GF-D8 (cell line): ENCODE results near the gene ONECUT1.
"Not testable (repeated sequence)": the region's sequence is repeated elsewhere in the genome, so short reads cannot be mapped to it uniquely, and the experiment has no call there.

Experiments
- DNase-seq: peaks from one replicate; lab custom pipeline; 2025; lab: John Stamatoyannopoulos, UW

The ONECUT1 gene

DNA sequence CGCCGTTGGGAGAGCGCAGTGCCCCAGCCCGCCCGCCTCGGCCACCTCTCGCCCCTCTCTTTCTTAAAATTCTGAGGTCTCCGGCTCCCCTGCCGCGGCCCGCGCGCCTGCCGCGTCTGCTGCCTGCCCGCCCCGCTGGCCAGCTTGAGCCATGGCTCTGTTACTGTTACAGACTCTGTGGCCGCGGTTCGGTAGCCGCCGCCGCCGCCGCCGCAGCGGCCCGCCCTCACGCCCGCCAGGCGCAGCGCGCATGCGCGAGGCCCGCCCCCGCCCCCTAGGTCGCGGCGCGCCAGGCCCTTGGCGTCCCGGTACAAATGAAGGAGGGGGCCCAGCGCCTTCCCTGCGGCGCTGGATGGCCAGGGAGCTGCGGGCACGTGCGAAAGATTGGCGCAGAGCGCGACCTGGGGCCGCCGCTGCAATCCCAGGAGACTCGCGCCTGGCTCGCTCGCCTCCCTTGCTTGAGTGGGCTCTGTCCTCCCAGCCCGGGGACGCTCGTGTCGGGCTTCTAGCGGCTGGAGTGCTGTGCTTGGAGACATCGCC lies at the start of gene ONECUT1:
TSS of gene ONECUT1 (minus strand) at position 168 of the 540 bp plus-strand sequence. CDS start 452 bp downstream, outside the sequence.
- no peak for DNase-seq

DNA sequence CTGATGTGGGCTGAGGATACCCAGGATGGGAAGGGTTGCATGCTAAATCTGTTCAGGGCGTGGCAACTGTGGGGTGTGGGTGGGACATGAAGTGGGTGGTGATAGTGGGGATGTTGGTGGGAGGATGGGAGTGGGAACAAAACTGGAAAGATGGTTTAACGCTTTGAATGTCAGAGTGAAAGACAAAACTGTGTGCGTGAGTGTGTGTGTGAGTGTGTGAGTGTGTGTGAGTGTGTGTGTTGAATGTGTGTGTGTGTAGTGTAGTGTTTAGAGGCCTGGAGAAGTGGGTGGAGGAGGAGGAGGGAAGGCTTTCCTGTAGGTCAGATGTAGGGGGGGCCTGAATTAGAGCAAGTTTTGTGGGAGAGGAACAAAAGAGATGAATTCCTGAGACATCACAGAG lies 44.2 kb upstream of the ONECUT1 start:
- no peak for DNase-seq

DNA sequence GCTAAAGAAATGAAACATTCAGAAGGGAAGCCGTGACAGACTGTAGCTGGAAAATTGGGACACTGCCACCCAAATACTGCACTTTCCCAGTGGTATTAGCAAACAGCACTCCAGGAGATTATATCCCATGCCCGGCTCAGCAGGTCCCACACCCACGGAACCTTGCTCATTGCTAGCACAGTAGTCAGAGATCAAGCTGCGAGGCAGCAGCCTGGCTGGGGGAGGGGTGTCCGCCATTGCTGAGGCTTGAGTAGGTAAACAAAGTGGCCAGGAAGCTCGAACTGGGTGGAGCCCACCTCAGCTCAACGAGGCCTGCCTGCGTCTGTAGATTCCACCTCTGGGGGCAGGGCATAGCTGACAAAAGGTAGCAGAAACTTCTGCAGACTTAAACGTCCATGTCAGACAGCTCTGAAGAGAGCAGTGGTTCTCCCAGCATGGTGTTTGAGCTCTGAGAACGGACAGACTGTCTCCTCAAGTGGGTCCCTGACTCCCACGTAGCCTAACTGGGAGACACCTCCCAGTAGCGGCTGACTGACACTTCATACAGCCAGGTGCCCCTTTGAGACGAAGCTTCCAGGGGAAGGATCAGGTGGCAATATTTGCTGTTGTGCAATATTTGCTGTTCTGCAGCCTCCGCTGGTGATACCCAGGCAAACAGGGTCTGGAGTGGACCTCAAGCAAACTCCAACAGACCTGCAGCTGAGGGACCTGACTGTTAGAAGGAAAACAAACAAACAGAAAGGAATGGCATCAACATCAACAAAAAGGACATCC lies 34.2 kb upstream of the ONECUT1 start:
- not testable (repeated sequence) for DNase-seq

DNA sequence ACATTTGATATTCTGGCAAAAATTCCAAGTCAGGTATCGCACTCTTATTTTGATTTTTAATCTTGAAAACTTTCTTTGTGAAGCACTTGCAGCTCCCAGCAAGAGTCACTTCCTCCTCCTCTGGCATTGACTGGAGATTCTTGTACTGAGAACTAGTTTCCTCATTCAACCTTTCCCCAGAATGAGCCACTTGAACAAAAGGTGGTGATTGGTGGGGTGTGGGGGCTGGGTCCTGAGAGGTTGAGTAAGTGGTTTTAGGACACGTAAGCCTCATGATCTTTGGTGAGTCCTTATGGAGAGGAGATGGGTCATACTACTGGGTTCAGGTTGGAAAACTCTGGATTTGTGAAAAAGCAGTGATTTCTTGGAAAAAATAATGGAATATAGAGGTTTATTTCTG lies 32.3 kb upstream of the ONECUT1 start:
- no peak for DNase-seq

DNA sequence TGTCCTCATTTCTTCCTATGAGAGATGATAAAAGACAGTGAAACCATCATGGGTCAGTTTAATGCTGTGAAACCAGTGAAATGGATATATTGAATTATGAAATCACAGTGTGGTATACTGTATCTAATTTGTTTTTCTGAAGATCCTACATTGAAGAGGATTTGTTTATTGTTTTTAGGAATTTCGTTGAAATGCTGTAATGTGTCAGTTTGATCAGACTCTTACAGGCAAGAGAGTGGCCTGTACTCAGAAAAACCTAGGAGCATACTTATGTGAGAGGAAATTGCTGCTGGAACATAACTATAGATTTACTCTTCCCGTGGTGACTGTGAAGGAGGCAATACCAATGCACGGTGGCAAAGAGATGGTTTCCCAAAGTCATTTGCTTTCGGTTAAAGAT lies 29.1 kb upstream of the ONECUT1 start:
- DNase-seq = no peak

DNA sequence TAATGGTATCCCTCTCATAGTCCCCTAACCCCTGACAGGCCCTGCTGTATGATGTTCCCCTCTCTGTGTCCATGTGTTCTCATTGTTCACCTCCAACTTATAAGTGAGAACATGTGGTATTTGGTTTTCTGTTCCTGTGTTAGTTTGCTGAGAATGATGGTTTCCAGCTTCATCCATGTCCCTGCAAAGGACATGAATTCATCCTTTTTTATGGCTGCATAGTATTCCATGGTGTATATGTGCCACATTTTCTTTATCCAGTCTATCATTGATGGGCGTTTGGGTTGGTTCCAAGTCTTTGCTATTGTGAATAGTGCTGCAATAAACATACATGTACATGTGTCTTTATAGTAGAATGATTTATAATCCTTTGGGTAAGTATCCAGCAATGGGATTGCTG lies 25.8 kb upstream of the ONECUT1 start:
- DNase-seq = not testable (repeated sequence)

DNA sequence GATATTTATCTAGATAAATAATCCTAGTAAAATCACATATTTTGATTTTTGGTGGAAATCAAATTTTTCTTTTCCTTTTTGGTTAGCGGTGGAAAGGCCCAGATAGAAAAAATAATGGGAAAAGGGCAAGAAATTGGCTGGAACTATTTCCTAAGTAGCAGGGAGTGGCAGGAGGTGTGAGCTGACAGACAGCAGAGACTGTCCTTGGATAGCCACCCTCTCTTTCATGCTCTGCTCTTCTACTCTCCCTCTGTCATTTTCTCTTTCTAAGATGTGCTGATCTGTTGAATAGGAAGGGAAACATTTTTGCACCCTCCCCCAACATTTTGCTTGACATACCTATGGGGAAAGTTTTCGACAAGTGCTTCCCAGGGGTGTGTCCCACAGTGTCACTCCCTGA lies 18.9 kb upstream of the ONECUT1 start:
- no peak for DNase-seq

DNA sequence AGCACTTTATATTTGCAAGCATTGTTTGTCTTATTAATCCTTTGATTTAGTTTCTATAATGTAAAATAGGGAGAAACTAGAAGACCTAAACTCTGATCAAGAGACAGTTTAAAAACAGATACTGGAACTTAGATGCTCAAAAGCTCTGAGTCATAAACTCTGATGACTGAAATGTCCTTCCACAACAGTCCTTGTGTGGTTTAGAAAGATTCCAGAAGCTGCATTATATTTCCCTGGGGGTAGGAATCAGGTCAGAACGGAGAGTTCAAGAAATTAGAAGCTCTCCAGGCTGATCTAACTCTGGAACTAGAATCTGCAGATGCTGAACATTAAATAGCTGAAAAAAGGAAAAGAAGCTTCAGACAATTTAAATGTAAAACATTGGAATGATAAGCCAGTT lies 18.3 kb upstream of the ONECUT1 start:
- no peak for DNase-seq

DNA sequence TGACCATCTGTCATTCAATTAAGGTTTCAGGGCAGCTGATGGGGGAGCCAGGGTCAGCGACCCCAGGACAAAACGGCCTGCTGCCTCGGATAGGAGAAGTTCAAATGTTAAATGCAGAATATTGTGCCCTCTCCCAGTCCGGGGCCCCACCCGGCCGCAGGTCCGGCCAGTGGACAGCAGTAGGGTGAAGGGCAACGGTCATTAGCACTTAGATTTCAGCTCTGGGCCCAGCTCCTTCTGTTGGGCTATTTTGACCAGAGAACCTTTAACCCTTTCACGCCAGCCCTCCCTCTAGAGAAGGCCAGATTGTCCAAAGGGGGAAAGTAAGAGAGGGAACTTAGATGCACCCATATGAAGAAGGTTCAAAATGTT lies 16.1 kb upstream of the ONECUT1 start:
- DNase-seq = no peak

DNA sequence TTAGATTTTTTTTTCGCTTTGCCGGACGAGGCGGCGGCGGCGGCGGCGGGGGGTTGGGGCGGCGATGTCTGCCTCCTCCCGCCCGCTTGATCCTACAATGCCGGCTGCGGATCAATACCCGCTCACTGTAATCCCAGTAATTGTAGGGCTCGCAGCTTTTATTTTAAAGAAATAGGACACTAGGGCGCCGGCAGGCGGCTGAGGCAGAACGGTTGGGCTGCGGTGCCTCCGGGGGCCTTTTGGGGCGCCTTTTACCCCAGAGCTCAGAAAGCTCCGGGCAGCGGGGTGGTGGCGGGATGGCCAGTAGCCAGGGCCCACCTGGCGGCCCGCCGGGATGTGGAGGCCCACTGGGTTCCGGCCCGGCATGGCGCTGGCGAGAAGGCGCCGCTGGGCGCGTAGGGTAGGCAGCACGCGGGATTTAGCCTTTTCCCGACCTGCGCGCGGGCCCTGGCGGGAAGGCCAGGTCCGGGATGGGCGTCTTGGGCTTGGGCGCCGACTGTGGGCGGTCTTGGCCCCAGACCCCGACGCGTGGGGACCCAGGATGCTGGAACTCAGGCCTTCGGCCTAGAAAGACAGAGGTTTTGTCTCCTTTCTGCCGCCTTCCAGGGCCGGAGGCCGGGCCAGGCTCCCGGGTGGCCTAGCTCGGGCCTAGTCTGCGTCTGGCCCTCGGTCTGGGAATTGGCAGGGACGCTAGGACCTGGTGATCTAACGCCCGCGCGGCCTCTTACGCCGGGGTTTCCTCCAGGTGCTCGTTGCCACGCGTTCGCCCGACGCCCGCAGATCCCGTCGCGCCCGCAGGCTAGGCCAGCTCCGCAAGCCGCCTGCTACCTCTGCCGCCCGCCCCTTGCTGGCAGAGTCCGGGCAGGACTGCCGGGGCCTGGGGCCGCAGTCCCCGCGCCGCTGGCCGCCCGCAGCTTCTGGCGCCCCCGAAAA lies 15.5 kb upstream of the ONECUT1 start:
- no peak for DNase-seq

DNA sequence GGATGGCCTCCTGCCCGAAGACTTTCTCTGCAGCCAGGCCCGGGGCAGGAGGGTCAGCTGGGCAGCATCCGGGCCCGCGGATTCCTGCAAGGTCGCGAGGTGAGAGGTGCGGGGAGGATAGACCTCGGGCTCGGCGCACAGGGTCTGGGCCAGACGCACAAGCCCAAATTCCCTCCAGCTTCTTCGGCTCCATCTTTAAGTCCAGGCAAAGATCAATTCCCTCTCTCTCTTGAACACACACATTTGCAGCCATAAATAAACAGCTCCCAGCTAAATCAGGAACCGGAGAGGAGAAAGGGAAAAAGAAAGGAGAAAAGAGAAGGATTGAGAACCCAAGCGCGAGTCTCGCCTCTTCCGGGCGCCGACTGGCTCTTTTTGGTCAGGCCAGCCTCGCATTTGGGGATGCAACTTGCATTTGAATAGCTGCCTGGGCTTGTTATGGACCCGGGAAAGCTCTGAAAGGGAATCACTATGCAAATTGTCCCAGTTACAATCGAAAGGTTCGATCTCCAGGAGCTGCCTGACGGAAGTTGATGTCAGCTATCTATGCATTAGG lies 14.5 kb upstream of the ONECUT1 start:
- no peak for DNase-seq

DNA sequence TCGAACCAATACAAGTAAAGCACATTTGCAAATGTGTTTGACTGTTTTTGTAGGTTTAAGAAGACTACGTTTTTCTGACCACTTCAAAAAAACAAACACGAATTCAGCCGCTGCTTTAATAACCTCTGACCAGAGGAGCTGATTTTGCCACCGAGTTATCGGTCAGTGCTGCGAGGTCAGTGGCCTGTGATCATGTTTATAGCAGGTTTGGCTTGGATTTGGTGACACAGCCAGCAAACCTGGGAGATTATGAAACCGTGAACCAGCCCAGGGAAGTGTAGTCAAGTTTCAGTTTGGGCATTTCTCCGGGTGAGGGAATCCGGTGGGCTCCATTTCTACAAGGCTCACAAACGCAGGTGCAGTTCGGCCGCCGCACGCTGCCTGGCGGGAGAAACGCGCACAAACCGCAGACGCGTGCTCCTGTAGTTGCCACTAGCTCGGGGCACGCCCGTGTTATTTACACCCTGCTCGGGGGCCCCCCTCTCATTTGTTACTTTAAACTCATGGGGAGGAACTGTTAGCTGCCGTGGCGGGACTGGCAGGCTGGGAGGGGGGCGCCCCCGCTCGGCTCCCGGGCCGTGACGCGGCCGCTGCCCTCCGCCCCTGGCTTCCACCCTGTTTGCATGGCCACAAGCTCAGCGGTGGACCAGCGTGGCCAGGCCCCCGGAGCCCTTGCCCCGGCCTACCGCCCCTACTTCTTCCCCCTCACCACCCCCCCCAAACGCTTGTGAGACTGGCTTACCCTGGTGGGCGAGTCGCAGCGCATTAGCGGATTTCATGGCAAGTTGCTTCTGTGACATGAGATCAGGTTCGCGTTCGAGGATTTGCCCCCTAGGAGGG lies 13.6 kb upstream of the ONECUT1 start:
- DNase-seq = no peak

DNA sequence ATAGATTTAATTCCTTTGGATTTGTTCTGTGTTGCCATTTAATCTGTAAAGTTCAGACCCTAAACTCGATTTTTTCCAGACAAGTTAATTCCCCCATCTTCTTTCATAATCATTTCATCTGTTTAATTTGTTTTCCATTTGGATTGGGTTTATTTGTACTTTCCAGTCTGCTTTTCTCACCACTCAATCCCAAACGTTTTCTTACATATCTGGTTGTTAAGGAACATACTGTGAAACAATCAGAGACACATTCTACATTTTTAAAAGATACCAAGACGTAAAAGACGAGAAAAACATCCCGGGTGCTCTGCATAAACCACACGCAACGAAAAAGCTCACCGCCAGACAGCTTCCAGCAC lies 13.0 kb upstream of the ONECUT1 start:
- no peak for DNase-seq

DNA sequence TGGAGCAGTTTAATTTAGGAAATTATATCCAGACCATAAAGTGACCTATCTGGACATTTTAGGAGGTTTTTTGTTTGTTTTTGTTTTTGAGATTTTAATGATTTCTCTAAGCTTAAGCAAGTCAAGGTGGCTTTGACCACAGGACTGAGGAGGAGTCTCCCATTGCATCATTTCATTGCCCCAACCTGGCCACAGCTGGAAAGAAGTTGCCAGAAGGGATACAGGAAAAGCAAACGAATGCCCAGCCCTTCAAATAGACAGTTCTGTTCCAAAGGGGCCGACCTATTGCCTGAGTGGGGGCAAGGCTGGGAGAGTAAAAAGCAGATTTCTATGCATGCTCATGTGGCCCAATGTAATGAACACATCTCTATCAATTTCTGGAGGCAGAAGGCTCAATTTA lies 12.0 kb upstream of the ONECUT1 start:
- DNase-seq = no peak

DNA sequence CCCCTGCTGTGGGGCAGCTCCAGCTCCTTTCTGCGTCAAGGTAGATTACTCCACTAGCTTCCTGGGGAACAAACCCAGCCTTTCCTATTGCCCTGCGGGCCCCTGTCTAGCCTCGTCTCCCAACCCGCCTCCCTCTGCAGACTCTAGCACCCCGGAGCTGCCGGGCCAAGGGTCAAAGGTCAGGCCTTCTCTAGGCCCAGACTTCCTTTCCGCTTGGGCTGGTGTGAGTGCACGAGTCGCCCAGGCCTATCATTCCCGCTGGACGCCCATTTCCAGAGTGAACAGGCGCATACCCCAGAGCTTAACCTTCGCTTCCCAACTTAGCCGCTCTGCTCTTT lies 11.6 kb upstream of the ONECUT1 start:
- no peak for DNase-seq

DNA sequence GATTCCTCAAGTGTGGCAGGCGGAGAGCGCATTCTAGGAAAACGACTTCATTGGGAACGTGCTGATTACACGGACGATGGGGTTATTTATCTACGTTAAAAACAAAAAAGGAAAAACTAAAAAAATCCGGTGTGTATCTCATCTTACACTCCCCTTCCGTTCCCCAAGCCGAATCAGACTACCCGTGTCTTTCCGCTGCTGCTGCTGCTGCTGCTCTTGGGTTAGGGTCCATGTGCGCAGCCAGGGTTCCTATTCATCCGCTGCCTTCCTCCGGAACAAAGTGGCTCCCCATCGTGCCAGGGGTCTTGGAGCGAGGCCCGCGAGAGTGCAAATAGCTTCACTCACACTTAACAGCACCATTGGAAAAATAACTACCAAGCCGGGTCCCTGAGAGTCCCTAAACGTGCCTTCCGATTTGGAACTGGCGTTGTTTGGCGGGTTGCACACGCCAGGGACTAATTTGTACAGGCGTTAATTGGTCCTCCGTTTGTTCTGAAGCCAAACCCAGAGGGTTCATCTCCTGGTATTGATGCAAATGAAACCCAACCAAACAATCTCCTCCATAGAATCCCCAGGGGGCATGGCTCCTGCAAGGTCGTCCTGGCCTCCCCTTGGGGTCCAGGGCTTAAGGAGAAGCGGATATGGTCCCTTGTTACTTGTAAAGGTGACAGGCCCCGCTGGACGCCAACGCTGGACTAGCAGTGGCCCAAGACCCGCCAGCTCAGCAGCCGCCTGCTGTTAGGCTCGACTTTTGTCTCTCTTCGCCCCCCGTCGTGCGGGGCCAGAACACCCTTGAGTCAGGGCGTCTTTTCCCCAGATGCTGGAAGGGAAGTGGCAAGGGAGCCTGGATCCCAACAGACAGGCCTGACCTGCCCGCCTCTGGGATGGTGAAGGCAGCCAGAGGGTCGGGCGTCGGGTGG lies 11.0 kb upstream of the ONECUT1 start:
- DNase-seq = no peak

DNA sequence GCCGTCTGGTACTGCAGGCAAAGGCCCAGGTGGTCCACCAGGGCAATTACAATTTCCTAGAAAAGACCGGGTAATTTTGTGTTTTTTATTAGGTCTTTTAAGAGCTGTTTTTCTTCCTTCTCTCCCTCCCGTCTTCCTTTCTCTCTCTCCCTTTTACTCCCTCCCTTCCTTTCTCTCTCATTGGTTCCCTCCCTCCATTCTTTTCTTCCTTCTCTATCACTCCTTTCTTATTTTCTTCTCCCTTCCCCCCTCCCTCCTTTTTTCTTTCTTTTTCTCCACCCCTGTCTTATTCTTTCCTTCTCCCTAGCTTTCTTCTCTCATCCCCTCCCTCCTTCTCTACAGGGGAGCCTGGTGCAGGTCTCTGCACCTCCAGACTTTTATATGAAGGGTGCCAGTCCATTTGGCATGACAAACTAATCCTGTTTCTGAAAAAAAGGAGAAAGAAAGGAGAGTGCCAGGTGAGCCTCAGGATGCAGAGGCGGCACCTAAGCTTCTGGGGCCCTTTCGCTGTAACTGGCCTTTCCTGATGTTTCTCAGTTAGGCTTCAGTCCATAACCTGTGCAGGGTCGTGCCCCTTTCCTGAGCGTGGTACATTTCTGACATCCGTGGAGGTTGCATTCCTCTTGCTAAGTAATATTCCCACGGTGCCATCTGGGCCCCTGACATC lies 9.1 kb upstream of the ONECUT1 start:
- DNase-seq = no peak

DNA sequence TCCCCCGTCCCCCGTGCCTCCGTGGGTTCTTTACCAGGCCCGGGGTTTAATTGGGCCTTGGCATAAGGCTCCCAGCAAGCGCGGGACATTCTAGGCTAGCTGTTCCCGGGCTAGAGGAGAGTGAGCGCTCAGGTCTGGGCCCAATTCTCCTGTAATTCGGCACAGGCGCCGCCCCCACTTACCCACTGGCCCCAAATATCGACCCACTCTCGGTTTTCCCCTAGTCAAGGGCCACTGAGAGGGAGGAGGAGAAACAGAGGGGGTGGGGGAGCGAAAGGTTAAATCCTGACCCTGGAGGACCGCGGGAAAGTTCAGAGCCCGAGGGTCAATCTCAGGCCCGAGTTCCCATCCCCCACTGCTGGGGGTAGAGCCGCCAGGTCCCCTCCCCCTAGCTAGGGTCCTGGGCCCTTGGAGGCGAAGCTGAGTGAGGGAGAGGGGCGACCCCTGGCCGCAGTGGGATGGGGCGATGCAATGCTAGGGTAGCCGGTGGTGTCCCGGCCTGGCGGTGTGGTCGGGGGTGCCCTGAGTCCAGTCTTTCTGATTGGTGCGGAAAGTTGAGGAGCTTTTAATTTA lies 8.5 kb upstream of the ONECUT1 start:
- DNase-seq = no peak

DNA sequence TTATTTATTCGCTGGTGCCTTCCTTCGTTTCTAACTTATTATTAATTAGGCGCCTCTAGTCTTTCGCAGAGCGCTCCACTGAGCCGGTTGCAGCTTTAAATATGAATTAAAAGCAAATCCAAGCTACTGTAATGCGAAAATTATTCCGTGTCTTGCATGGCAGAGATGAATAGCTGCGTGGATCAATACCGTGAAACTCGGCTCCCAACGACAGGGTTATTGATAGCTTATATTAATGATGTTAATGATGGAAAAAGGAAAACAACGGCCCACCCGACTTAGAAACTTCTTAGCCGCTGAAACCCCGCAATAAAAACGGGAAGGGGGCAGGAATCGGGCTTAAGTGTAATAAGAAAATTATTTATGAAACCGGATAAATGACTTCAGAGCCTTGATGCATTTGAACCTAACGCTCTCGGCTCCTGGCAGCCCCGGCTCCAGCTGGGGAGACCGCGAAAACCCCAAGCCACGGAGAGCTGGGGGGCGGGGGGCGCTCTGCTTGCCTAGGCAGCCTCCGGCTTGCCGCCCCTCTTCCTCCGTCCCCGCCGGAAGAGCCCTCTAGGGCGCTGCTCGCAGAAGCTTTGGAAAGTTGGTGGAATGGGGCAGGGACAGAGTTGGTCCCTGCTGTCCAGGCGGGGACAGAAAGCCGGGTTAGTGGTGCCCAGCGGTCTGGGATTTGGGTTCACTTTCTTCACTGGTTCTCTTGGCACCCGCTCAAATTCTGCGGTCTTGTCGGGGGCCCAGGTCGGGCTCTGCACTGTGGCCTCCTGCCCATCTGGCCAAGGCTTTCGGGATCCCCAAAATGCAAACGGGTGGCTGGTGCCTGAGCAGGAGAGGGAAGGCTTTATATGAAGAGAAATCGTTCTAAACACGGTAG lies 7.7 kb upstream of the ONECUT1 start:
- DNase-seq = no peak
